Activated B cell treated with CpG ODN at 0.5 μM for 24 hours (primary cell): ENCODE results near the gene STPG1. TPM values are rescaled to one million over a fixed set of nuclear protein-coding genes. Genes with fewer than 3 reads are reported as not detected.

ENCODE experiments used
- ATAC-seq: fragments of 200-7000 bp; cut with Tn5 transposase; one replicate; pipeline ENCODE4 v1.10.0; 2021; ENCODE audit warnings: low read depth, mild to moderate bottlenecking, moderate library complexity
- CTCF ChIA-PET: fragments of 350-600 bp; sonication (Branson Sonifier 250); formaldehyde crosslinking; loops from one replicate; lab custom pipeline; 2021; ENCODE audit warnings: antibody characterized with exemption; lab: Charles Lee
- POLR2A ChIA-PET: fragments of 350-600 bp; sonication (Branson Sonifier 250); formaldehyde crosslinking; loops from one replicate; lab custom pipeline; 2021; ENCODE audit warnings: antibody characterized with exemption; lab: Charles Lee
- DNase-seq: peaks from one replicate; pipeline ENCODE4 v3.0.0; 2022
- H3K27ac Mint-ChIP-seq: one replicate; pipeline ENCODE4 v1.8.0; 2020; ENCODE audit warnings: mixed read lengths
- H3K27me3 Mint-ChIP-seq: one replicate; pipeline ENCODE4 v1.8.0; 2021; ENCODE audit warnings: mixed read lengths
- H3K36me3 Mint-ChIP-seq: one replicate; pipeline ENCODE4 v1.8.0; 2021; ENCODE audit warnings: low read depth, mixed read lengths
- H3K4me1 Mint-ChIP-seq: one replicate; pipeline ENCODE4 v1.8.0; 2021; ENCODE audit warnings: mixed read lengths
- H3K4me3 Mint-ChIP-seq: one replicate; pipeline ENCODE4 v1.8.0; 2020; ENCODE audit warnings: mild to moderate bottlenecking, mixed read lengths
- H3K9me3 Mint-ChIP-seq: one replicate; pipeline ENCODE4 v1.8.0; 2020; ENCODE audit warnings: mixed read lengths
- intact Hi-C: fragments of 100-400 bp; cut with micrococcal nuclease; formaldehyde crosslinking; loops from one replicate; pipeline ENCODE4 v1.15.1; 2024
- total RNA-seq: library from RNA; stranded (reverse); gene quantifications from 2 replicates; pipeline ENCODE4 v1.2.3, GENCODE V29; 2022
- TF ChIP-seq, protein P1 (sequence below): fragments of 200-600 bp; IDR thresholded peaks from one replicate; pipeline ENCODE4 v1.8.0; 2022; ENCODE audit warnings: antibody characterized with exemption, mild to moderate bottlenecking

The STPG1 gene
- total RNA-seq, 1 donor from 2014 or later: 7.4 TPM

DNA sequence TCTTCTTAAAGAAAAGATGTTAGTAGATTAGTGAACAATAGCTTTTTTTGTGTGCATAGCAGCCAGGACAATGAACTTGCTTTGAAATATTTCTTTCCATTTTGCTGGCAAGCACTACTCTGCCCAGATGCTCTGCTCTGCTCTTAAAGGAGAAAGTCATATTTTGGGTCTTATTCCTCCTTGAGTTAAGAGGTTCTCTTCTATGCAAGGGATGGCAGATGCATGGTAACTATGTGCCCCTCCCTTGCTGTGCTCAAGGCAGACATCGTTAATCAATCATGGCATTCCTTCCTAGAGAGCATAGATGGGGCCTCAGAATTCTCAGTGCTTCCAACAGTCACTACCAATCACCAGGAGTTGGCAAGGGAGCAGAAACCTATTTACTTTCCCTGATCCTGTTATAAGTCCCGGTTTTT is 29.7 kb upstream of the STPG1 start:
- POLR2A ChIA-PET: interaction anchor here (1.4 kb wide), 1 partner anchor 28 kb away, joined by 5 read pairs; the partner anchor contains the start of gene NIPAL3
- H3K27ac Mint-ChIP-seq: no peak overlapping the region
- no peak overlapping the region for H3K4me3 Mint-ChIP-seq

DNA sequence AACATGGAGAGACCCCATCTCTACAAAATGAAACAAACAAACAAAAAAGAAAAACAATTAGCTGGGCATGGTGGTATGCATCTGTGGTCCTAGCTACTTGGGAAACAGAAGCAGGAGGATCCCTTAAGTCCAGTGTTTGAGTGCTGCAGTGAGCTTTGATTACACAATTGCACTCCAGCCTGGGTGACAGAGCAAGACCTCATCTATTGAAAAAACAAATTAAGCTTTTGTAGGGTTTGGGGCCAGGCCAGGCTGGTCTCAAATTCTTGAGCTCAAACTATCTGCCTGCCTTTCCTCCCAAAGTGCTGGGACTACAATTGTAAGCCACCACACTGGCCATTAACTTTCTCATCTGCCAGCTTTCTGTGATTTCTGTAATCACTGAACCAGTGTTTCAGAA is 29.2 kb upstream of the STPG1 start:
- Mint-ChIP-seq H3K9me3 (no peaks in the 10 kb centered on the region), H3K27me3 (no peaks in the 10 kb centered on the region), H3K4me1 (no peaks in the 10 kb centered on the region), H3K4me3 (no peak overlapping the region), H3K36me3 (peaks cover 67% of the 10 kb centered on the region), H3K27ac (no peak overlapping the region)
- CTCF ChIA-PET: interaction anchor here (0.7 to 1.4 kb wide), 3 partner anchors 11 to 144 kb away, joined by 3 to 6 read pairs (median 5); partner anchors contain the start of gene NIPAL3
- ATAC-seq (no peak), DNase-seq (no peak)
- POLR2A ChIA-PET: interaction anchor here (1.4 kb wide), 1 partner anchor 27 kb away, joined by 5 read pairs; the partner anchor contains the start of gene NIPAL3
- intact Hi-C loops: no loop called here
- TF ChIP-seq, protein P1, sequence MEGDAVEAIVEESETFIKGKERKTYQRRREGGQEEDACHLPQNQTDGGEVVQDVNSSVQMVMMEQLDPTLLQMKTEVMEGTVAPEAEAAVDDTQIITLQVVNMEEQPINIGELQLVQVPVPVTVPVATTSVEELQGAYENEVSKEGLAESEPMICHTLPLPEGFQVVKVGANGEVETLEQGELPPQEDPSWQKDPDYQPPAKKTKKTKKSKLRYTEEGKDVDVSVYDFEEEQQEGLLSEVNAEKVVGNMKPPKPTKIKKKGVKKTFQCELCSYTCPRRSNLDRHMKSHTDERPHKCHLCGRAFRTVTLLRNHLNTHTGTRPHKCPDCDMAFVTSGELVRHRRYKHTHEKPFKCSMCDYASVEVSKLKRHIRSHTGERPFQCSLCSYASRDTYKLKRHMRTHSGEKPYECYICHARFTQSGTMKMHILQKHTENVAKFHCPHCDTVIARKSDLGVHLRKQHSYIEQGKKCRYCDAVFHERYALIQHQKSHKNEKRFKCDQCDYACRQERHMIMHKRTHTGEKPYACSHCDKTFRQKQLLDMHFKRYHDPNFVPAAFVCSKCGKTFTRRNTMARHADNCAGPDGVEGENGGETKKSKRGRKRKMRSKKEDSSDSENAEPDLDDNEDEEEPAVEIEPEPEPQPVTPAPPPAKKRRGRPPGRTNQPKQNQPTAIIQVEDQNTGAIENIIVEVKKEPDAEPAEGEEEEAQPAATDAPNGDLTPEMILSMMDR: no peak

More for the DNA sequence above, 29.7 kb upstream of the STPG1 start:
- Mint-ChIP-seq H3K4me1 (no peaks in the 10 kb centered on the region), H3K27me3 (no peaks in the 10 kb centered on the region), H3K9me3 (no peaks in the 10 kb centered on the region), H3K36me3 (peaks cover 67% of the 10 kb centered on the region)
- ATAC-seq (no peak), DNase-seq (no peak)
- CTCF ChIA-PET: interaction anchor here (1.1 to 1.4 kb wide), 2 partner anchors 27 to 144 kb away, joined by 5 to 6 read pairs; partner anchors contain the start of gene NIPAL3
- intact Hi-C loops: no loop called here
- TF ChIP-seq, protein P1: no peak

DNA sequence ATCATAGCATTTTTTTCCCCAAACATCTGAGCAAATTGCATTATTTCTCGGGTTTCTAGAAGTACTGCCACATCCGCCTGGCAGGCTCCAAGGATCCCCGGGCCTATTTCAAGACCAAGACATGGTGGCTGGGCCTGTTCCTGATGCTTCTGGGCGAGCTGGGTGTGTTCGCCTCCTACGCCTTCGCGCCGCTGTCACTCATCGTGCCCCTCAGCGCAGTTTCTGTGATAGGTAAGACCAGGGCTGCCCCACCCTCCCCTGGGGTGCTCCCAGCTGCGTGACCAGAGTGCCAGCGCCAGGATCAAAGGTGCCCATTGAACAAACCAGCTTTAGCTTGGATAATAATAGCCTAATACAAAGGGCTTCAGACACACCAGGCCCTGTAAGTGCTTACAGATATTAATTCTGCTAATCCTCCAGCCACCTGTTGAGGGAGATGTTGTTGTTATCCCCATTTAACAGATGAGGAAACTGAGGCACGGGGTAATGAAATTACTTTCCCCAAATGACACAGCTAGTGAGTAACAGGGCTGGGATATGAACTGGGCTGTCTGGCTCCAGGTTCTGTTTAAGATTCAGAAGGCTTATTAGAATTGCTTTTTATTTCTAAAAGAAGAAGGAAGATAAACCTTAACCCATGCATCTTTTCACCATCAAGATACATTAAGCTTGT is 28.6 kb upstream of the STPG1 start:
- TF ChIP-seq, protein P1: no peak
- DNase-seq: no peak
- Mint-ChIP-seq H3K4me1 (no peaks in the 10 kb centered on the region), H3K4me3 (no peak overlapping the region), H3K9me3 (no peaks in the 10 kb centered on the region), H3K36me3 (peaks cover 66% of the 10 kb centered on the region), H3K27ac (no peak overlapping the region), H3K27me3 (no peaks in the 10 kb centered on the region)
- no peak for ATAC-seq
- ChIA-PET POLR2A (interaction anchor here (1.4 kb wide), 1 partner anchor 27 kb away, joined by 5 read pairs; the partner anchor contains the start of gene NIPAL3), CTCF (interaction anchor here (0.7 to 1.1 kb wide), 2 partner anchors 12 to 145 kb away, joined by 3 to 6 read pairs; no protein-coding TSS in a partner anchor)
- intact Hi-C loops: no loop called here

DNA sequence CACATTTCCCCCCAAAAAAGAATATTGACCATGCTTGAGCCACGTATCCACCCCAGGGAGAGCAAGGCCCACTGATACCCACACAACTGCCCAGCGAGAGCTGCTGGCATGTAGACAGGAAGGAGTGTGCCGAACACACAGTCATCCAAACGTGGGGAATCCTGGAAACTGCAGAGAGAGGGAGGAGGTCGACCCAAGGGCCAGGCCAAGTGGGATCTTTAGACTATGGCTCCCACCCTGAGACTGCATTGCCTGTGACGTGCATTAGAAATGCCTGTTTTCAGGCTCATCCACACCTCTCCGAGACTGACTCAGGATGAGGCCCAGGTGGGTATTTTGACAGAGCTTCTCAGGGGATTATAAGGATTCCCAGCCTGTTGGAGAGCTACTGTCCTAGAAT is 27.9 kb upstream of the STPG1 start:
- POLR2A ChIA-PET: no interaction called here
- intact Hi-C loops: no loop called here

DNA sequence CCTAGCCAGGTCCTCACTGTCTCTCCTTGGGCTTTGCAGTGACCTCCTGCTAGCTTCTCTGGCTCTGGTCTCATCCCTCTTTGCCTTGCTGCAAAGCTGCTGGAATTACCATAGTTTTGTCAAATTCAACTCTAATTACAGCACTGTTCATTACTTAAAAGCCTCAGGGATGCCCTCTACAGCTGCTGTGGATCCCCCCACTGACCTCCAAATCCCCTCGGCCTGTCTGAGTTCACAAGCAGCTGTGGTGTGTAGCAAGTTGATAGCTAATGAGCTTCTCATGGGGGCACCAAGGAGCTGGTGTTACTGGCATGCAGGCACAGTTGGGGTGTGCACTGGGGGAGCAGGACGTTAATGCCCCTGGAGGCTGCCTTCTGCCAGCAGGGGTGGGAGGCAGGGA is 26.9 kb upstream of the STPG1 start:
- Mint-ChIP-seq H3K4me3 (no peak overlapping the region), H3K27me3 (no peaks in the 10 kb centered on the region), H3K4me1 (no peaks in the 10 kb centered on the region), H3K36me3 (peaks cover 55% of the 10 kb centered on the region), H3K9me3 (no peaks in the 10 kb centered on the region), H3K27ac (no peak overlapping the region)
- TF ChIP-seq, protein P1: no peak
- CTCF ChIA-PET: no interaction called here
- POLR2A ChIA-PET: no interaction called here
- DNase-seq (no peak), ATAC-seq (no peak)
- intact Hi-C loops: no loop called here

More for the DNA sequence above, 27.9 kb upstream of the STPG1 start:
- no peaks in the 10 kb centered on the region for H3K9me3 Mint-ChIP-seq
- DNase-seq: no peak
- no peaks in the 10 kb centered on the region for H3K4me1 Mint-ChIP-seq
- H3K27ac Mint-ChIP-seq: no peak overlapping the region
- H3K36me3 Mint-ChIP-seq: peaks cover 61% of the 10 kb centered on the region
- H3K4me3 Mint-ChIP-seq: no peak overlapping the region
- CTCF ChIA-PET: no interaction called here
- TF ChIP-seq, protein P1: no peak
- no peaks in the 10 kb centered on the region for H3K27me3 Mint-ChIP-seq
- no peak for ATAC-seq
